GM21717 (cell line): ENCODE results near the gene PLEKHA5.
"Not testable (repeated sequence)": the region's sequence is repeated elsewhere in the genome, so short reads cannot be mapped to it uniquely, and the experiment has no call there.

ENCODE experiments used
- ATAC-seq: cut with Tn5 transposase; IDR thresholded peaks from one replicate; pipeline ENCODE4 v1.9.1; 2021; ENCODE audit warnings: mild to moderate bottlenecking, moderate library complexity; ENCODE audit not compliant: unreplicated experiment

PLEKHA5 gene

GRCh38 chr12:19394385-19394784 lies 264.9 kb downstream of the PLEKHA5 start:
- ATAC-seq, result no peak

- no peak for ATAC-seq
Measured at GRCh38 chr12:19397534-19397933, 268.0 kb downstream of the PLEKHA5 start.

GRCh38 chr12:19398376-19399363 lies 269.1 kb downstream of the PLEKHA5 start:
- ATAC-seq, result no peak

- not testable (repeated sequence) for ATAC-seq
Measured at GRCh38 chr12:19400649-19401285, 271.2 kb downstream of the PLEKHA5 start.

GRCh38 chr12:19402211-19402610 lies 272.7 kb downstream of the PLEKHA5 start:
- no peak for ATAC-seq

- ATAC-seq, result no peak
Measured at GRCh38 chr12:19402743-19403431, 273.4 kb downstream of the PLEKHA5 start.

- ATAC-seq, result no peak
Measured at GRCh38 chr12:19404242-19404880, 274.8 kb downstream of the PLEKHA5 start.

GRCh38 chr12:19409376-19409775 lies 279.8 kb downstream of the PLEKHA5 start:
- no peak for ATAC-seq

GRCh38 chr12:19410211-19410610 lies 280.7 kb downstream of the PLEKHA5 start:
- no peak for ATAC-seq

- no peak for ATAC-seq
Measured at GRCh38 chr12:19410629-19411185, 281.2 kb downstream of the PLEKHA5 start.

- ATAC-seq, result no peak
Measured at GRCh38 chr12:19411234-19412204, 282.0 kb downstream of the PLEKHA5 start.

GRCh38 chr12:19412844-19413243 lies 283.3 kb downstream of the PLEKHA5 start:
- no peak for ATAC-seq

GRCh38 chr12:19413582-19413981 lies 284.0 kb downstream of the PLEKHA5 start:
- not testable (repeated sequence) for ATAC-seq

- no peak for ATAC-seq
Measured at GRCh38 chr12:19415563-19415962, 286.0 kb downstream of the PLEKHA5 start.

- no peak for ATAC-seq
Measured at GRCh38 chr12:19419086-19419485, 289.6 kb downstream of the PLEKHA5 start.

- no peak for ATAC-seq
Measured at GRCh38 chr12:19421503-19422282, 292.2 kb downstream of the PLEKHA5 start.

- ATAC-seq, result no peak
Measured at GRCh38 chr12:19423166-19423930, 293.8 kb downstream of the PLEKHA5 start.
